H1 (cell line): ENCODE measurements around the gene VIPR1.

Source experiments
- EZH2 ChIP-seq: fragments of 200-600 bp; sonication (generic); IDR thresholded peaks from 2 replicates; pipeline ENCODE4 v1.7.1; 2012; ENCODE audit warnings: low read depth, mild to moderate bottlenecking, moderate library complexity, low read length, inconsistent platforms; ENCODE audit not compliant: severe bottlenecking
- POLR2AphosphoS5 ChIP-seq: IDR thresholded peaks from 2 replicates; pipeline ENCODE4 v1.6.1; 2011; ENCODE audit warnings: low read depth, low read length
- TAF1 ChIP-seq: IDR thresholded peaks from 2 replicates; pipeline ENCODE4 v1.6.1; 2011; ENCODE audit warnings: mild to moderate bottlenecking, low read depth, low read length
- YY1 ChIP-seq: IDR thresholded peaks from 2 replicates; pipeline ENCODE4 v1.6.1; 2011; ENCODE audit warnings: low read depth, mild to moderate bottlenecking, low read length
- TF ChIP-seq, protein P1 (sequence below), 3 experiments: IDR thresholded peaks; 1 replicate in 2 of 3; 2 replicates in 1 of 3; pipeline versions ENCODE4 v1.5.1 to v1.6.1; 2011; ENCODE audit warnings: low read length in 3 of 3, mild to moderate bottlenecking in 3 of 3, inconsistent platforms in 2 of 3, low read depth in 1 of 3, moderate library complexity in 1 of 3; ENCODE audit not compliant: insufficient read depth in 1 of 3; ENCODE audit errors: control extremely low read depth in 1 of 3

DNA sequence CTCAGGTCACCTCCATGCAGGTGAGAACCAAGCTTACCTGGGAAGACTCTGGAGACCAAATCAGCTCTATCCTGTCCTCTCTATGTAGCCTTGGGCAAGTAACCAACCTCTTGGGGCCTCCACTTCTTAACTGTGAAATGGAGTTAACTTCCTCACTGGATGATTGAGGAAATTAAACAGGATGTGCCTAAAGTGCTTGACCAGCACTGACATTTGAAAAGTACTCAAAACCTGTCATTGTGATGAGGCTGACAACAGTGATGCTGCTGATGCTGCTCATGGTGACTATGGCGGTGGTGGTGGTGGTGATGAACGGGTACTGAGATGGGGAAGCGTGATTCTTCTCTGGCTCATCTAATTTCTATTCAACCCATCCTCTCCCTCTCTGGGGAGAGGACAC is 22.3 kb downstream of the VIPR1 start:
- TF ChIP-seq, protein P1, sequence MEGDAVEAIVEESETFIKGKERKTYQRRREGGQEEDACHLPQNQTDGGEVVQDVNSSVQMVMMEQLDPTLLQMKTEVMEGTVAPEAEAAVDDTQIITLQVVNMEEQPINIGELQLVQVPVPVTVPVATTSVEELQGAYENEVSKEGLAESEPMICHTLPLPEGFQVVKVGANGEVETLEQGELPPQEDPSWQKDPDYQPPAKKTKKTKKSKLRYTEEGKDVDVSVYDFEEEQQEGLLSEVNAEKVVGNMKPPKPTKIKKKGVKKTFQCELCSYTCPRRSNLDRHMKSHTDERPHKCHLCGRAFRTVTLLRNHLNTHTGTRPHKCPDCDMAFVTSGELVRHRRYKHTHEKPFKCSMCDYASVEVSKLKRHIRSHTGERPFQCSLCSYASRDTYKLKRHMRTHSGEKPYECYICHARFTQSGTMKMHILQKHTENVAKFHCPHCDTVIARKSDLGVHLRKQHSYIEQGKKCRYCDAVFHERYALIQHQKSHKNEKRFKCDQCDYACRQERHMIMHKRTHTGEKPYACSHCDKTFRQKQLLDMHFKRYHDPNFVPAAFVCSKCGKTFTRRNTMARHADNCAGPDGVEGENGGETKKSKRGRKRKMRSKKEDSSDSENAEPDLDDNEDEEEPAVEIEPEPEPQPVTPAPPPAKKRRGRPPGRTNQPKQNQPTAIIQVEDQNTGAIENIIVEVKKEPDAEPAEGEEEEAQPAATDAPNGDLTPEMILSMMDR (IDR thresholded peaks at IDR 0.05; ENCODE audit: control extremely low read depth in 1 of 3, insufficient read depth in 1 of 3, low read depth in 1 of 3, low read length in 3 of 3) = no peak
- TF ChIP-seq POLR2AphosphoS5 (no peak), EZH2 (no peak), YY1 (no peak), TAF1 (no peak)
